GM10248 (cell line): ENCODE measurements around the gene CAMKK2.
"Not testable (repeated sequence)": the region's sequence is repeated elsewhere in the genome, so short reads cannot be mapped to it uniquely, and the experiment has no call there.

Experiments
- CTCF ChIA-PET: fragments of 300-600 bp; sonication (Branson Sonifier 250); formaldehyde crosslinking; extraction: SDS; loops from one replicate; lab custom pipeline; 2021; ENCODE audit warnings: antibody characterized with exemption; lab: Yijun Ruan, JAX
- POLR2A ChIA-PET: fragments of 350-650 bp; sonication (Branson Sonifier 250); formaldehyde crosslinking; extraction: SDS; loops from one replicate; lab custom pipeline; 2020; ENCODE audit warnings: antibody characterized with exemption; lab: Yijun Ruan, JAX
- DNase-seq: peaks from one replicate; pipeline ENCODE4 v3.0.0; 2012; ENCODE audit errors: extremely low spot score
- TF ChIP-seq, protein P1 (sequence below): IDR thresholded peaks from 2 replicates; pipeline ENCODE4 v1.5.1; 2012; ENCODE audit warnings: mild to moderate bottlenecking, low read depth; ENCODE audit errors: extremely low read depth, missing control alignments, control extremely low read depth

CAMKK2 gene

DNA sequence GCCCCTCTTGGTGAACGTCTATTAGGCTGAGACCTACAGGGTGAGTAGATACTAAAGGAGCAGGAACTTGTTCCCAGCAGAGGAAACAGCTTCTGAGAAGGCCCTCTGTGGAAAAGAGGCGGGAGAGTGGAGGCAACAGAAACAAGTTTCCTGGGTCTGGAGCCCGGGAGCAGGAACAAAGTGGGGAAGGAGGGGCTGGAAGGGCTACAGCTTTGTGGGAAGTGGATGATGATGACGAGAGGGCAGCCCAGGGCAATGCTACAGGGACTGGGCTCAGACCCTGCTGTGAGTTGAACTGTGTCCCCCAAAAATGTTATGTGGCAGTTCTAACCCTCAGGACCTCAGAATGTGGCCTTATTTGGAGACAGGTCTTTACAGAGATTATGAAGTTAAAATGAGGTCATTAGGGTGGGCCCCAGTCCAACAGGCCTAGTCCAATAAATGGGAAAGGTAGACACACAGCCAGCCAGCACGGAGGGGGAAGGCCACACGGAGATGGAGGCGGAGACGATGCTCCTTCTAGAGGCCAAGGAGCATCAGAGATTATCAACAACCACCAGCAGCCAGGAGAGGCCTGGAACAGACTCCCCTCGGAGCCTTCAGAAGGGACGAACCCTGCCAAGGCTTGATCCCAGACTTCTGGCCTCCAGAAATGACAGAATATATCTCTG is 14.3 kb downstream of the CAMKK2 start:
- DNase-seq, result no peak
- ChIA-PET POLR2A (no interaction called here), CTCF (no interaction called here)
- TF ChIP-seq, protein P1, sequence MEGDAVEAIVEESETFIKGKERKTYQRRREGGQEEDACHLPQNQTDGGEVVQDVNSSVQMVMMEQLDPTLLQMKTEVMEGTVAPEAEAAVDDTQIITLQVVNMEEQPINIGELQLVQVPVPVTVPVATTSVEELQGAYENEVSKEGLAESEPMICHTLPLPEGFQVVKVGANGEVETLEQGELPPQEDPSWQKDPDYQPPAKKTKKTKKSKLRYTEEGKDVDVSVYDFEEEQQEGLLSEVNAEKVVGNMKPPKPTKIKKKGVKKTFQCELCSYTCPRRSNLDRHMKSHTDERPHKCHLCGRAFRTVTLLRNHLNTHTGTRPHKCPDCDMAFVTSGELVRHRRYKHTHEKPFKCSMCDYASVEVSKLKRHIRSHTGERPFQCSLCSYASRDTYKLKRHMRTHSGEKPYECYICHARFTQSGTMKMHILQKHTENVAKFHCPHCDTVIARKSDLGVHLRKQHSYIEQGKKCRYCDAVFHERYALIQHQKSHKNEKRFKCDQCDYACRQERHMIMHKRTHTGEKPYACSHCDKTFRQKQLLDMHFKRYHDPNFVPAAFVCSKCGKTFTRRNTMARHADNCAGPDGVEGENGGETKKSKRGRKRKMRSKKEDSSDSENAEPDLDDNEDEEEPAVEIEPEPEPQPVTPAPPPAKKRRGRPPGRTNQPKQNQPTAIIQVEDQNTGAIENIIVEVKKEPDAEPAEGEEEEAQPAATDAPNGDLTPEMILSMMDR, result no peak

DNA sequence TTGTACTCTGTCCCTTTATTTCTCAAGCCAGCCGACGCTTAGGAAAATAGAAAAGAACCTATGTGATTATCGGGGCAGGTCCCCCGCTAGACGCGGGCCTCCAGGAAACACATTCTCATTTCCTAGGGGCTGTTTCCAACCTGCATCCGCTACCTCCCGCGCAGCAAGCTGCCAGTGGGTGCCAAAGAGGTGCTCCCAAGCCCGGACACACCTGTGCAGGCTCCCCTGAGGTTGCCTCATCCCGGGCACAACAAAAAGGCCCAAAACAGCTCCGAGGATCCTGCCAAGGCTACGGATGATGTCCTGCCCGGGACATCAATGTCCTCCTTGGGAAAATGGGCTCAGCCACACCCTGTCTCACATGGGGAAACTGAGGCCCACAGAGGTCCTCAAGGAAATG is 15.4 kb downstream of the CAMKK2 start:
- DNase-seq, CTCF ChIA-PET, POLR2A ChIA-PET: not testable (repeated sequence)

DNA sequence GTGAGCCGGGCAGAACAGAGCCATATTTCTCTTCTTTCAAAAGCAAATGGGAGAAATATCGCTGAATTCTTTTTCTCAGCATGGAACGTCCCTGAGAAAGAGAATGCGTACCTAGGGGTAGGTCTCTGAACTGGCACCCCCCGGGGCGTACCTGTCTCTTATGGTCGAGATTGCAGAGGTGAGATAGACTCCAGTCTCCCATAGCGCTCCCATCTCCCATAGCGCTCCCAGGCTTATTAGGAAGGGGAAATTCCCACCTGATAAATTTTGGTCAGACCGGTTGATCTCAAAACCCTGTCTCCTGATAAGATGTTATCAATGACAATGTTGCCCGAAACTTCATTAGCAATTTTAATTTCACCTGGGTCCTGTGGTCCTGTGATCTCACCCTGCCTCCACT is 16.0 kb downstream of the CAMKK2 start:
- CTCF ChIA-PET, DNase-seq, POLR2A ChIA-PET: not testable (repeated sequence)

DNA sequence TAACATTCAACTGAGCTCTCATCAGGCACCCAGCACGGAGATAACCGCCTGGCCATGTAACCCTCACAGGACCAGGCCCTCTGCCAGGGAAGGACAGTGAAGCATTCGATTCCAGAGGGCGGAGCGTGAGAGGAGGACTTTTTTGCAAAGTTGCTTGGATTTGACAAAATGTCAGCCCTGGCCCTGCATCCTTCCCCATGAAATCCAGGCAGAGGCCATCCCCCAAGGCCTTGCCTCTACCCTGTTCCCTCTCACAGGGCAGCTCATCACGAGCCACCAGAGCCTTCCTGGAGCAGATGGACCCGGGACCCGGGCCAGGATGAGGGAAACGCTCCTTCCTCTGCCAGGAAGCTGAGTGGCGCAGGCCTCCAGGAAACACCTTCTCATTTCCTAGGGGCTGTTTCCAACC is 17.0 kb downstream of the CAMKK2 start:
- no peak for DNase-seq
- TF ChIP-seq, protein P1, result no peak
- ChIA-PET POLR2A (no interaction called here), CTCF (no interaction called here)

DNA sequence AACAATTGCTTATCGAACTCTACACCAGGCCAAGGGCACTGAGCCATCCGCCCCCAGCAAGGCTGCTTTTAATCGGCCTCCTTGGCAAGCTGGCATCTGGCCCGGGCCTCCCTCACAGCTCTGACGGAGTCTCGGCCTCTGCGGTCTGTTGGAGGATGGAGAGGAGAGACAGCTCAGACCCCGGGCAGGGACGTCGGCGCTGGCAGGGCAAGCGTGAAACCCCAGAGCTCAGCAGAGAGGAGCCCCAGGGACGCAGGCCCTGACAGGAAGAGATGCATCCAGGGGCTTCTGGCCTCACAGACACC is 17.5 kb downstream of the CAMKK2 start:
- TF ChIP-seq, protein P1, result no peak
- no peak for DNase-seq
- ChIA-PET CTCF (no interaction called here), POLR2A (no interaction called here)

DNA sequence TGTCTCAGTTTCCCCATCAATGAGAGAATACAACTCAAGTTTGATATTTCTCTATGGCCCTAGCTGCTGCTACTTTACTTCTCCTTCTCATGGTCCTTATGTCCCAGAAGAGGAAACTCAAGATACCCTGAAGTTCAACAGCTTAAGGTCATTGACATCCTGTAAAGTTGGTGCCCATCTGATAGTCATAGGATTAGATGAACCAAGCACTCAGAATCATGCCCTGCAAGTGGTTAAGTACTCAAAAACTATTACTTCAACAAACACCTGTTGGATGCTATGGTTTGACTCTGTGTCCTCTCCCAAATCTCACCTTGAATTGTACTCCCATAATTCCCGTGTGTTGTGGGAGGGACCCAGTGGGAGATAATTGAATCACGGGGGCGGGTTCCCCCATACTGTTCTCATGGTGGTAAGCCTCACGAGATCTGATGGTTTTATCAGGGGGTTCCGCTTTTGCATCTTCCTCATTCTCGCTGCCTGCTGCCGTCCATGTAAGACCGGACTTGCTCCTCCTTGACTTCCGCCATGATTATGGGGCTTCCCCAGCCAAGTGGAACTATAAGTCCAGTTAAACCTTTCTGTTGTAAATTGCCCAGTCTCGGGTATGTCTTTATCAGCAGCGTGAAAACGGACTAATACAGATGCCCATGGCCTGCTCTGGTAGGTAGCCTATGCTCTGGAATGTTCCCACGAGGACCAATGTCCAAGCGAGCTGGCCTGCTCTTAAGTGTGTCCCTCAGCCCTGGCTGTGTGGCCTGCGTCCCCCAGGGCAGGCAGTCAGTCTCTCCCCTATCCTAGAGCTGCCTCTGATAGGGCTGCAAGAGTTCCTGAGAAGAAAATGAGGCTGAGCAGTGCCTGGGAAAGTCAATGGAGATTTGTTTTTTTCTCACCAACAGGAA is 18.1 kb downstream of the CAMKK2 start:
- CTCF ChIA-PET, result interaction anchor here (1.0 kb wide), 1 partner anchor 10 kb away, joined by 3 read pairs; no protein-coding TSS in a partner anchor
- DNase-seq, result no peak
- TF ChIP-seq, protein P1, result no peak
- POLR2A ChIA-PET, result no interaction called here

DNA sequence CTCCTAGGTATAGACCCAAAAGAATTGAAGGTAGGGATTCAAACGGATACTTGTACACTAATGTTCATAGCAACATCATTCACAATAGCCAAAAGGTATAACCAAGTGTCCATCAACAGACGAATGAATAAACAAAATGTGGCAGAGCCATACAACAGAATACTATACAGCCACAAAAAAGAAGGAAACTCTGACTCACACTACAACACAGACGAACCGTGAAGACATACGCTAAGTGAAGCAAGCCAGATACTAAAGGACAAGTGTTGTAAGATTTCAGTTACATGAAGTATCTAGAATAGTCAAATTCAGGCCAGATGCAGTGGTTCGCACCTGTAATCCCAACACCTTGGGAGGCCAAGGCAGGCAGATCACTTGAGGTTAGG is 19.1 kb downstream of the CAMKK2 start:
- TF ChIP-seq, protein P1, result no peak
- DNase-seq, result no peak
- ChIA-PET POLR2A (interaction anchor here (0.6 to 0.7 kb wide), 2 partner anchors 20 to 324 kb away, joined by 3 to 6 read pairs; no protein-coding TSS in a partner anchor), CTCF (interaction anchor here (1.0 to 1.1 kb wide), 3 partner anchors 8 to 11 kb away, joined by 3 to 8 read pairs (median 3); no protein-coding TSS in a partner anchor)
